ENCODE results near the gene SPOCK3.
"Not testable (repeated sequence)": the region's sequence is repeated elsewhere in the genome, so short reads cannot be mapped to it uniquely, and the experiment has no call there.

The SPOCK3 gene

GRCh38 chr4:166816890-166817289 lies 417.4 kb downstream of the SPOCK3 start:
- Histone ChIP-seq H3K27ac (ENCODE audit: low read length) (no peak overlapping the region), H3K9ac (ENCODE audit: low read length) (no peak overlapping the region), H3K4me1 (ENCODE audit: control insufficient read depth, low read depth, low read length) (no peaks in the 10 kb centered on the region), H3K4me3 (ENCODE audit: low read length) (no peak overlapping the region), H3K36me3 (ENCODE audit: control insufficient read depth, low read depth, low read length) (no peaks in the 10 kb centered on the region), H3K9me3 (ENCODE audit: control insufficient read depth, low read depth, low read length) (no peaks in the 10 kb centered on the region), H3K27me3 (ENCODE audit: control insufficient read depth, insufficient read depth, low read length) (no peaks in the 10 kb centered on the region)

DNA sequence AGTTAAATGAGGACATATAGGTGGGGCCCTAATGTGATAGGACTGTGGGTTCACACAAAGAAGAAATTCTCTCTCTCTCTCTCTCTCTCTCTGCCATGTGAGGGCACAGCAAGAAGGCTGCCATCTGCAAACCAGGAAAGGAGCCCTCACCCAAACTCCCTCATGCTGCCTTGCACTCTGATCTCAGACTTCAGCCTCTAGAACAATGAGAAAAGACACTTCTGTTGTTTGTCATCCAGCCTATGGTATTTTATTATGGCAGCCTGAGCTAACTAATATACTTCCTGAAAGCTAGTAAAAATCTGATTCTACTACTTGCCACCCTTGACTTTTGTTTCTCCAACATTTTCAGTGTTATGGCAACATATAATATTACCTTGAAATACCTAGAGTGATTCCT lies 425.9 kb downstream of the SPOCK3 start:
- Histone ChIP-seq H3K27me3 (ENCODE audit: control insufficient read depth, insufficient read depth, low read length) (no peaks in the 10 kb centered on the region), H3K4me1 (ENCODE audit: control insufficient read depth, low read depth, low read length) (no peaks in the 10 kb centered on the region), H3K9ac (ENCODE audit: low read length) (no peak overlapping the region), H3K27ac (ENCODE audit: low read length) (no peak overlapping the region), H3K36me3 (ENCODE audit: control insufficient read depth, low read depth, low read length) (no peaks in the 10 kb centered on the region), H3K9me3 (ENCODE audit: control insufficient read depth, low read depth, low read length) (no peaks in the 10 kb centered on the region), H3K4me3 (ENCODE audit: low read length) (no peak overlapping the region)

GRCh38 chr4:166802346-166802745 lies 431.9 kb downstream of the SPOCK3 start:
- no peak overlapping the region for H3K27ac ChIP-seq (ENCODE audit: low read length)
- no peaks in the 10 kb centered on the region for H3K9me3 ChIP-seq (ENCODE audit: control insufficient read depth, low read depth, low read length)
- no peak overlapping the region for H3K9ac ChIP-seq (ENCODE audit: low read length)
- H3K27me3 ChIP-seq (ENCODE audit: control insufficient read depth, insufficient read depth, low read length): no peaks in the 10 kb centered on the region
- H3K4me1 ChIP-seq (ENCODE audit: control insufficient read depth, low read depth, low read length): no peaks in the 10 kb centered on the region
- no peaks in the 10 kb centered on the region for H3K36me3 ChIP-seq (ENCODE audit: control insufficient read depth, low read depth, low read length)
- no peak overlapping the region for H3K4me3 ChIP-seq (ENCODE audit: low read length)

- Histone ChIP-seq H3K4me3 (ENCODE audit: low read length) (no peak overlapping the region), H3K27ac (ENCODE audit: low read length) (no peak overlapping the region), H3K9ac (ENCODE audit: low read length) (no peak overlapping the region), H3K27me3 (ENCODE audit: control insufficient read depth, insufficient read depth, low read length) (no peaks in the 10 kb centered on the region), H3K36me3 (ENCODE audit: control insufficient read depth, low read depth, low read length) (no peaks in the 10 kb centered on the region), H3K9me3 (ENCODE audit: control insufficient read depth, low read depth, low read length) (no peaks in the 10 kb centered on the region), H3K4me1 (ENCODE audit: control insufficient read depth, low read depth, low read length) (no peaks in the 10 kb centered on the region)
These were observed 436.2 kb downstream of the SPOCK3 start for GRCh38 chr4:166798126-166798525.

- H3K36me3 ChIP-seq (ENCODE audit: control insufficient read depth, low read depth, low read length): peaks cover 14% of the 10 kb centered on the region
- H3K27me3 ChIP-seq (ENCODE audit: control insufficient read depth, insufficient read depth, low read length): no peaks in the 10 kb centered on the region
- H3K9me3 ChIP-seq (ENCODE audit: control insufficient read depth, low read depth, low read length): no peaks in the 10 kb centered on the region
- H3K4me3 ChIP-seq (ENCODE audit: low read length): no peak overlapping the region
- no peak overlapping the region for H3K9ac ChIP-seq (ENCODE audit: low read length)
- H3K4me1 ChIP-seq (ENCODE audit: control insufficient read depth, low read depth, low read length): no peaks in the 10 kb centered on the region
- no peak overlapping the region for H3K27ac ChIP-seq (ENCODE audit: low read length)
These were observed 456.5 kb downstream of the SPOCK3 start for GRCh38 chr4:166777760-166778159.

- Histone ChIP-seq H3K9me3 (ENCODE audit: control insufficient read depth, low read depth, low read length) (peaks cover 10% of the 10 kb centered on the region), H3K4me3 (ENCODE audit: low read length) (no peak overlapping the region), H3K36me3 (ENCODE audit: control insufficient read depth, low read depth, low read length) (no peaks in the 10 kb centered on the region), H3K9ac (ENCODE audit: low read length) (no peak overlapping the region), H3K27me3 (ENCODE audit: control insufficient read depth, insufficient read depth, low read length) (no peaks in the 10 kb centered on the region), H3K27ac (ENCODE audit: low read length) (no peak overlapping the region), H3K4me1 (ENCODE audit: control insufficient read depth, low read depth, low read length) (no peaks in the 10 kb centered on the region)
These were observed 471.3 kb downstream of the SPOCK3 start for GRCh38 chr4:166763018-166763417.

DNA sequence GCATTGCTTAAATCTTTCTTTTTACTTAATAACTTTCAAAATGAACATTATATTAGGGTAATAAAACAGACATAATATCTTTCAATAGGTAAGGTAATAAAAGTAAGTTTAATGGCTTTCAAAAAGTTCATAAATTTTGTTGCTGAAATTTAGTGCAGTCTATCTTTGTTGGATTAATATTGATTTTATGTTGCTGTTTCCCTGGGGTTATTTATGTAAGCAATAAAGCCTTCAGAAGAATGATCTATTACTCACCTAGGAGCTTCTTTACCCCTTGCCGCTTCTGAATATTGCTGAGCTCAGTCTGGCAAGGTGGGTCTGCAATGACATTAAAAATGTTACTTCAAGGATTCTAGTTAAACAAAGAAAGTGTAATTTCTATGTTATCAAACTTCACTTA lies 492.6 kb downstream of the SPOCK3 start:
- H3K27ac ChIP-seq (ENCODE audit: low read length): no peak overlapping the region
- no peak overlapping the region for H3K4me3 ChIP-seq (ENCODE audit: low read length)
- no peak overlapping the region for H3K9ac ChIP-seq (ENCODE audit: low read length)
- no peaks in the 10 kb centered on the region for H3K27me3 ChIP-seq (ENCODE audit: control insufficient read depth, insufficient read depth, low read length)
- peaks cover 15% of the 10 kb centered on the region for H3K36me3 ChIP-seq (ENCODE audit: control insufficient read depth, low read depth, low read length)
- H3K9me3 ChIP-seq (ENCODE audit: control insufficient read depth, low read depth, low read length): peaks cover 21% of the 10 kb centered on the region
- H3K4me1 ChIP-seq (ENCODE audit: control insufficient read depth, low read depth, low read length): no peaks in the 10 kb centered on the region

GRCh38 chr4:166739215-166739614 lies 495.1 kb downstream of the SPOCK3 start:
- not testable (repeated sequence) for H3K27me3 ChIP-seq (ENCODE audit: control insufficient read depth, insufficient read depth, low read length); H3K9ac ChIP-seq (ENCODE audit: low read length); H3K27ac ChIP-seq (ENCODE audit: low read length); H3K4me1 ChIP-seq (ENCODE audit: control insufficient read depth, low read depth, low read length); H3K4me3 ChIP-seq (ENCODE audit: low read length)
- Histone ChIP-seq H3K36me3 (ENCODE audit: control insufficient read depth, low read depth, low read length) (peaks cover 11% of the 10 kb centered on the region), H3K9me3 (ENCODE audit: control insufficient read depth, low read depth, low read length) (peaks cover 14% of the 10 kb centered on the region)

DNA sequence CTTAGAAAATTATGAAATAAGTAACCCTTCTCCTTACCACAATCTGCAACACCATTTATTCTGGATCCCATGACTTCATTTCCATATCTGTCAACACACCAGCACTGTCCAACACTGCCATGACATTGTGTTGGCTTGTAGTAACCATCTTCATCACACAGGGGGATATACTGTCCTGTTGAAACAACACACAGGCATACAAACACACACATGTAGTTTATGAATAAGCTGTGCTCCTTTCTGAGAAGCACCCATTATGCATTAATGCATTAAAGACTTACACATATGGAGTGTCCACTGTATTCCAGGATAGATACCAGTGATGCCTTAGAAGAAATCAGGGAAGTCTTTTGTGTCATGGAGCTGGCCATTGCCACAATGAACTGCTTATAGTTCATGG lies 496.9 kb downstream of the SPOCK3 start:
- Histone ChIP-seq H3K4me1 (ENCODE audit: control insufficient read depth, low read depth, low read length) (no peaks in the 10 kb centered on the region), H3K27ac (ENCODE audit: low read length) (no peak overlapping the region), H3K27me3 (ENCODE audit: control insufficient read depth, insufficient read depth, low read length) (no peaks in the 10 kb centered on the region), H3K9ac (ENCODE audit: low read length) (no peak overlapping the region), H3K36me3 (ENCODE audit: control insufficient read depth, low read depth, low read length) (peaks cover 4% of the 10 kb centered on the region), H3K9me3 (ENCODE audit: control insufficient read depth, low read depth, low read length) (peaks cover 5% of the 10 kb centered on the region), H3K4me3 (ENCODE audit: low read length) (no peak overlapping the region)

- H3K36me3 ChIP-seq (ENCODE audit: control insufficient read depth, low read depth, low read length): peaks cover 14% of the 10 kb centered on the region
- no peak overlapping the region for H3K9ac ChIP-seq (ENCODE audit: low read length)
- H3K4me3 ChIP-seq (ENCODE audit: low read length): no peak overlapping the region
- no peaks in the 10 kb centered on the region for H3K27me3 ChIP-seq (ENCODE audit: control insufficient read depth, insufficient read depth, low read length)
- H3K9me3 ChIP-seq (ENCODE audit: control insufficient read depth, low read depth, low read length): no peaks in the 10 kb centered on the region
- no peaks in the 10 kb centered on the region for H3K4me1 ChIP-seq (ENCODE audit: control insufficient read depth, low read depth, low read length)
- no peak overlapping the region for H3K27ac ChIP-seq (ENCODE audit: low read length)
These were observed 498.7 kb downstream of the SPOCK3 start for GRCh38 chr4:166735553-166735952.

DNA sequence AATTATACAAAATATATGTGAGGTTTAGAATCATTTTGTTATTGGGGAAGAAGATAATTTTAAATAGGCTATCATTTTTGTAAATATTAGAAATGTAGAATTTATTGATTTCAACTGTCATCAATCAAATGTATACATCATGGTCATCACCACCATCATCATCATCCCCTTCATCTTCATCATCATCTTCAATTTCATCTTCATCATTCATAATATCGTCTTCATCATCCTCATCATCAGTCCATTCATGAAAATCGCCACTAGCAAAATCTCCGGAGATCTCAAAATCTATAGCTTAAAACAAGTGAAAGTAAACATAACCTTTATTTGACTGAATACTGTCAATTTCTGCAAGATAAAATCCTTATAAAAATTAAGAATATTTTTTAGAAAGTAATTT lies 499.5 kb downstream of the SPOCK3 start:
- Histone ChIP-seq H3K9me3 (ENCODE audit: control insufficient read depth, low read depth, low read length) (no peaks in the 10 kb centered on the region), H3K9ac (ENCODE audit: low read length) (no peak overlapping the region), H3K4me1 (ENCODE audit: control insufficient read depth, low read depth, low read length) (no peaks in the 10 kb centered on the region), H3K4me3 (ENCODE audit: low read length) (no peak overlapping the region), H3K27ac (ENCODE audit: low read length) (no peak overlapping the region), H3K27me3 (ENCODE audit: control insufficient read depth, insufficient read depth, low read length) (no peaks in the 10 kb centered on the region), H3K36me3 (ENCODE audit: control insufficient read depth, low read depth, low read length) (peaks cover 19% of the 10 kb centered on the region)

DNA sequence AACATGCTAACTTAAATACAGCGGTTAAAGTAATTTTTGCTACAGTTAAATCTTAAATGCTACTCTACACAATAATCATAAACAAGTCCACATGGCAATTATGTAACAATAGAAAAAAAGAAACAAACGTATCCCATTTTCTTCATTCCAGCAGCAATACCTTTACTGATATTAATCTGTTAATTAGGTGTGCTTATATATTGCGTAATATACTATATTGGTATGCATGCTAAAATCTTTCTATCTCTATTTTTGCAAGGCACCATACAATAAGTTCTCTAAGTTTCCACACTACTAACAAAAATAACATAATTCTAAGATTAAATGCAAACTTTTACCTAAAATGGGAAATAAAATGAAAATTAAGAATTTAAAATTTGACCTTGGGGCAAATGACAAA lies 500.6 kb downstream of the SPOCK3 start:
- peaks cover 28% of the 10 kb centered on the region for H3K36me3 ChIP-seq (ENCODE audit: control insufficient read depth, low read depth, low read length)
- H3K4me1 ChIP-seq (ENCODE audit: control insufficient read depth, low read depth, low read length): no peaks in the 10 kb centered on the region
- no peaks in the 10 kb centered on the region for H3K27me3 ChIP-seq (ENCODE audit: control insufficient read depth, insufficient read depth, low read length)
- H3K9ac ChIP-seq (ENCODE audit: low read length): no peak overlapping the region
- no peak overlapping the region for H3K4me3 ChIP-seq (ENCODE audit: low read length)
- H3K9me3 ChIP-seq (ENCODE audit: control insufficient read depth, low read depth, low read length): no peaks in the 10 kb centered on the region
- no peak overlapping the region for H3K27ac ChIP-seq (ENCODE audit: low read length)

Measured in iPS-18a (cell line).